Limb (tissue), 2 donors: ENCODE data around the gene SCAMP2.
A peak's percentile ranks its signal among the peaks of the same experiment; 100 is the strongest.

Source experiments
- DNase-seq, 2 donors: peaks; one replicate each; pipeline ENCODE4 v3.0.0-alpha.2; 2016; ENCODE audit errors: extremely low spot score in 2 of 2

Gene SCAMP2

DNA sequence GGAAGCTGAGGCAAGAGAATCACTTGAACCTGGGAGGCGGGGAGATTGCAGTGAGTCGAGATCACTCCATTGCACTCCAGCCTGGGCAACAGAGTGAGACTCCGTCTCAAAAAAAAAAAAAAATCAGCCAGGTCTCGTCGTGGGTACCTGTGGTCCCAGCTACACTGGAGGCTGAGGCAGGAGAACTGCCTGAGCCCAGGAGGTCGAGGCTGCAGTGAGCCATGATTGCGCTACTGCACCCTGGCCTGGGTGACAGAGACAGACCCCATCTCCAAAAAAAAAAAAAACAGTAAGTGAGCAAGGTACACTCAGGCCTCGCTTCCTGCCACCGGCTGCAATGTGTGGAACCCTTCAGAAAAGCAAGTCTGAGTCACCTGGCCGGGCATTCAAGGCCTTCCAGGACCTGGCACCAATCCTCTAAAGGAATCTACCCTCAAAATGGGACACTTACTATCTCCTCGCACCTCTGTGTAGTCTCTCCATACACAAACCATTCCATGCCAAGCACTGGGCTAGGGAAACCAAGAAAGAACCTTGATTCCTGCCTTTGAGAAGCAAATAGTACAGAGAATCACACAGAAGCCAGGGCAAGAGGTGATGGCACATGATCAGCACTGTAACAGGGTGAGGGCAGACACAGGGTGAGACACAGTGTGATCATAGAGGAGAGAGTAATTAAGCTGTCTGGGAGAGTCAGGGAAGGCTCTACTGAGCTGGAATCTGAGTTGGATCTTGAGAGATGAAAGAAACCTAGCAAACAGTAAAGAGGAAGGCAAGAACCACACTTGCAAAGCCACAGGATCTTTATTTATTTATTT lies 9.7 kb downstream of the SCAMP2 start:
- DNase-seq: no peak

GRCh38 chr15:74858369-74858740 lies 14.8 kb downstream of the SCAMP2 start:
- no peak for DNase-seq

GRCh38 chr15:74857671-74858368 lies 15.3 kb downstream of the SCAMP2 start:
- DNase-seq: no peak

GRCh38 chr15:74857082-74857655 lies 16.0 kb downstream of the SCAMP2 start:
- no peak for DNase-seq

- no peak for DNase-seq
Measured at GRCh38 chr15:74856537-74856936, 16.6 kb downstream of the SCAMP2 start.

DNA sequence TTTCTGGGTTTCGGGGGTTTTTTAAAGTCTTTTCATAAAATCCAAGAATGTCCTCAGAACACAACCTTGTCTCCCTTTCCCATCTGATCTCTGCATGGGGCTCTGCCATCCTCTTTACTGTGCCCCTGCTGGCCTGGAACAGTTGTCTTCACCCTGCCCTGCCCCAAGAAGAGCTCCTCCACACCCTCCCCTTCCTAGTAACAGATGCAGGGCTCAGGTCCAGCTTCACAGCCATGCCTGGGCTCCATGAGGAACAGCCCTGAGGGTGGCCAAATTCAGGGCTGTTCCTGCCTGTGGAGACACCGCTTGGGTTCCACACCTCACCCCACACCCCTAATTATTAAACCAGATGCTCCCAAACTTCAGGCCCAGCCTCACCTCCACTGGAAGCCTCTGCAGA lies 17.3 kb downstream of the SCAMP2 start:
- DNase-seq: no peak

DNA sequence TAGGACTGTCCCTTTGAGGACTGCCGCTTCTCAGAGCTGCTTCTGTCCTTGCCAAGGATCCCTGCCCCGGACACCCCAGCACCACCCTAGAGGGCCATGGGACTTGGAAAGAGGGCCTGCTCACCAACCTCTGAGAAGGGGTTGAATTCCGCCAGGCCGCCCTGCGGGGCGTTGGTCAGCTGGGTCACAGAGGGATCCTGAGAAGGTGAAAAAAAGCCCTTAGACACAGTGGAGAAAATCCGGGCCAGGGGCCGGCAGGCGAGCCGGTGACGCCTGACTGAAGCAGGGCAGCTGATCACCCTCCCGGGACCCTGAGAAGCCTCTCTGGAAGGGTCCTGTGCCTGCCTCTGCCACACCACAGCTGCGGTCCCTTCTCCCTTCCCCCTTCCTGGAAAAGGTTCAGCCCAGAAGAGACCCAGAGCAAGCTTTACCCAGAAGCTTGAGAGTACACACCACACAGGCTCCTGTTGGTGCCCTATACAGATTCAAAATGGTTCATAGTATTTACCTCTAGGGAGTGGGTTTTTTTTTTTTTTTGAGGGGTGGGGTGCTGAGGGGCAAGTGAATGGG lies 18.6 kb downstream of the SCAMP2 start:
- no peak for DNase-seq

- no peak for DNase-seq
Measured at GRCh38 chr15:74851960-74852359, 21.2 kb downstream of the SCAMP2 start.

DNA sequence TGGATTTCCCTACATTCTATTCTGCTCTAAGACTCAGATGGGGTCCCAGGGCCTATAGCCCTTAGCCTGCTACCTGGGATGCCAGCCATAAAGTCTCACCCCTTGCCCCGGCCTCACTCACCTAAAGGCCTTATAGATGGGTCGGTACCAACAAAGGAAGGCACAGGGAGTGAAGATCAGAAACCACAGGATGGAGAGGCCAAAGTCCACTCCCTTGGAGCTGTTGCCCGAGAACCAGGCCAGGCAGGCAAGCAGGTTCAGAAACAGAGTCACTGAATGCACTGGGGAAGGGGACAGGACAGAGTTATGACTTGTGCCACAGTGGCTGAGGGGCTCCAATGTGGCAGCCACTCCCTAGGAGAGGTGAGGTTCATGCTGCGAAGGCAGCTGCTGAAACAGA lies 22.8 kb downstream of the SCAMP2 start:
- no peak for DNase-seq

GRCh38 chr15:74847432-74847831 lies 25.7 kb downstream of the SCAMP2 start:
- DNase-seq: no peak

- DNase-seq: no peak
Measured at GRCh38 chr15:74845581-74845980, 27.6 kb downstream of the SCAMP2 start.

- DNase-seq: no peak
Measured at GRCh38 chr15:74845208-74845568, 28.0 kb downstream of the SCAMP2 start.

- DNase-seq: no peak
Measured at GRCh38 chr15:74844319-74845207, 28.6 kb downstream of the SCAMP2 start.

DNA sequence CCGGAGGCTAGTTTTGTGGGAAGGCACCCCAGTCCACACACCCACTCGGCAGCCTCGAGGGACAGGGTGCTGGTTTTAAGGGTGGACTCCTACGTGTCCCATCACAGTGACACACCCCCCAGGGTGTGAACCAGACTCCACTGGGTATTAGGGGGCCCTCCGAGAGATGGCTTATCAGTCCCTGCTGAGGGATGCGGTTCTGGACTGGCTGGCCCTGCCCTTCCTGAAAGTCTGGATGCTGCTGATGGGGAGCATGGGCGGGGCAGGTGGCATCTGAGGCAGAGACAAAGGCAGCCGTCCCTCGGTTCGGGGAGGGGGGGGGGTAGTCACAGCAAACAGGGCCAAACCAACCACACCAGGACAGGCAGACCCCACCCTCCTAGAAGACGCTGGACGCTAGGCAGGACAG lies 29.3 kb downstream of the SCAMP2 start:
- no peak for DNase-seq

DNA sequence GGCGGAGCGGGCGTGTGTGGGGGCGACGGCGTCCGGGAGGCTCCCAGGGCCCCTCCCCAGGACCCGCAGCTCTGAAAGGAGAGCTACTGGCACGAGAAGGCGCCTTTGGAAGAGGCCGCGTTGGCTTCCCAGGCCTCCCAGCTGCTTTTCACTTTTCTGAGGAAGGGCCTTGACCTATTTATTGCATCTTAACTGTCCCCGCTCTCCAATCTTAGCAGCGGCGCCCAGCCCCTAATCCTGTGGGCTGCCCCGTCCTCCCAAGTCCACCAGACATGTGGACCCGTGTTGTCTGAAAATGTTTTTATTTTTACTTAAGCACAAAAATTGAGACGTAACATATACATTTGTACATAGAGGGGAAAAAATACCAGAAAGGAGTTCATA lies 29.7 kb downstream of the SCAMP2 start:
- no peak for DNase-seq

- DNase-seq: peak; percentile 86 to 94
Measured at GRCh38 chr15:74842581-74843444, 30.4 kb downstream of the SCAMP2 start, which contains the start of gene ULK3. TSS of gene ULK3 (minus strand) at chr15:74843156. CDS start at chr15:74843105, 51 bp downstream.

DNA sequence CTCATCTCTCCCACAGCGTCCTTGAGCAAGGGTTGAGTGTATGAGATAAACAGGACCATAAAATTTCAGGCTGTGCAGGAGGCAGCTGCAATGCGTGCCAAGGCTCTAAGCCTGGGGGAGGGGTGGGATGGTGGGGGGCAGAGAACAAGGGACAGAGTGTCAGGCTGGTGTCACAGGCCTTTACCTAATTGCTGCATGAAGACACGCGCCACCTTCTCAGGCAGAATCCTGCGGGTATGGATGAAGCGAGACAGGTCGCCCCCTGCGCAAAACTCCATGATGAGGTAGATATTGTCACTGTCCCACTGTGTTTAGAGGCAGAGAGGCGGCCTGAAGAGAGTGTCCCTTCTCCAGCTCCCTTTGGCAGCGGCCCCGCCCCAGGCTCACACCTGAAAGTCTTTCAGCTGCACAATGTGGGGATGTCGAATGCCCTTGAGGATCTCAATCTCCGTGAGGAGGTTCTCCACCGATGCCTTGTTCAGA lies 31.2 kb downstream of the SCAMP2 start:
- no peak for DNase-seq

DNA sequence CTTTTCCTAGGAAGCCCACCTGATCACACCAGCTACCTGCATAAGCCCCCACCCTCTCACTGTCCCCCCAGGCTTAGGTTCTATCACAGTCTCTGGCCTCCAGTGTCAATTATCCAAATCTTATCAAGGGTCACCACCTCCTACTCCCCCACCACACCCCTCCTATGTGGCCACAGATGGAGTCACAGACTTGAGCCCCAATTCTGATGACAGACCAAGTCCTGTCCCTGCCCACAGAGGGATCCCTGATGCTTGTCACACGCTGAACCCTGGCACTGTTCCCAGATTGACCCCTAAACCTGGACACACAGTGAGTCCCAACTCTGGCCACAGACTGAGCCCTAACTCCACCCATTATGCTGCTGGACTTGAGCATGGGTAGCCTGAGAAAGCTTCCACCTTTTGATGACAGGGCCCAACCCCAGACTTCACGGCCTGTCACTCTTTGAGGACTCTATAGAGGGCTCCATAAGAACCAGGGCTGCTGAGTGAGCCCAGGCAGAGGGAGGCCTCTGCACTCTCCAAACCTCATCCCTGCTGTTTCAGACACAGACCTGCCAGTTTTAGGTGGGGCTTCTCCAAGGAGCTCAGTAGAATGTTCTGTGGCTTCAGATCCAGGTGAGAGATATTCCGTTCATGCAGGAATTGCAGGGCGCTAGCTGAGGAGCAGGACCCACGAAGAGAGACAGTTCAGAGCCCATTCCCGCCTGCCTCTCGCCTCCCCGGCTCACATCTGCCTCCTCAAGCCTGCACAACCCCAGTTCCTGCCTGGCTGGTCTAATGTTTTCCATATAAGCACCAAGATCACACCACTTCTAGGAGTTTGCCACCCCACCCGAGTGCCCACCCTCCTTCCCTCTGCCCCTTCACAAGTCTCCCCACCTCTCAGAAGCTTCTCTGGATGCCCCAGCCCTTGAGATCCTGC lies 32.1 kb downstream of the SCAMP2 start:
- no peak for DNase-seq
